ENCODE results near the gene THOC2.
"Not testable (repeated sequence)": the region's sequence is repeated elsewhere in the genome, so short reads cannot be mapped to it uniquely, and the experiment has no call there.

THOC2 gene

DNA sequence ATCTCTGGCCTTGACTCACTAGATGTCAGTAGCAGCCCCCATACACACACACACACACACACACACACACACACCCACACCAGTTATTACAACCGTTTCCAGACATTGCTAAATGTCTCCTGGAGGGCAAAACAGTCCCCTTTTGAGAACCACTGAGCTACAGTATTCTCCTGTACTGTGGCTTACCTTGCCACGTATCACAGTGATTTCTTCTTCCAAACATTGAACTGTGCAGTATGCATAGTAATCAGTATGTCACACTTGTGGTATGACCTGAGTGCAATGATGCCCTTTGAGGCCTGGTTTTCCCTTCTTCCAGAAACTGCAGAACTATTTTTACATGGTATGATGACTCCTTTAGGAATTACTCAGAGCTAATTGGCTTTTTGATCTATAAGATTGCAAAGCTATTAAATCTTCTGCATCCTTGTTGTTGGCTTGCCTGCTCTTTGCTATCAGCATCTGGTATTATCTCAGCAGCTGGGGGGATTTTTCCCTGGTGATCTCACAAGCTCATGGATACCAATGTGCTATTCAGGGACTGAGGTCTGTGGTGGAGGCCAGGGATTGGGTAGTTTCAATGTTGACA, 3.6 kb upstream of the THOC2 start:
- DNase-seq, result no peak

DNA sequence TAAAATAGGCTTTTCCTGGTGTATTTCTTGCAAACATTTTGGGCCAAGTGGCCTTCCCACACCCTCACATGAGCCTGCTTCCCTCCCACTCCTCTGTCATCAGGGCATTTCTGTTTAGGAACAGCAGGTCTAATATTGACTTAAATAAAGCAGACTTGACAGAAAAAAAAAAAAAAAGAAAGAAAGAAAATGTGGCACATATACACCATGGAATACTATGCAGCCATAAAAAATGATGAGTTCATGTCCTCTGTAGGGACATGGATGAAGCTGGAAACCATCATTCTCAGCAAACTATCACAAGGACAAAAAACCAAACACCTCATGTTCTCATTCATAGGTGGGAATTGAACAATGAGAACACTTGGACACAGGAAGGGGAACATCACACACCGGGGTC, 2.3 kb upstream of the THOC2 start:
- DNase-seq, result not testable (repeated sequence)

DNA sequence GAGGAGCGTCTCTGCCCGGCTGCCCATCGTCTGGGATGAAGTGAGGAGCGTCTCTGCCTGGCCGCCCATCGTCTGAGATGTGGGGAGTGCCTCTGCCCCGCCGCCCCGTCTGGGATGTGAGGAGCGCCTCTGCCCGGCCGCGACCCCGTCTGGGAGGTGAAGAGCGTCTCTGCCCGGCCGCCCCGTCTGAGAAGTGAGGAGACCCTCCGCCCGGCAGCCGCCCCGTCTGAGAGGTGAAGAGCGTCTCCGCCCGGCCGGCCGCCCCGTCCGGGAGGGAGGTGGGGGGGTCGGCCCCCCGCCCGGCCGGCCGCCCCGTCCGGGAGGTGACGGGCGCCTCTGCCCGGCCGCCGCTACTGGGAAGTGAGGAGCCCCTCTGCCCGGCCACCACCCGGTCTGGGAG, 1.2 kb upstream of the THOC2 start:
- DNase-seq, result not testable (repeated sequence)

- no peak for DNase-seq
Observed at GRCh38 chrX:123731987-123732669, 724 bp downstream of the THOC2 start.

GRCh38 chrX:123731258-123731986, 1.4 kb downstream of the THOC2 start:
- no peak for DNase-seq

GRCh38 chrX:123728554-123728953, 4.3 kb downstream of the THOC2 start:
- DNase-seq, result no peak

- no peak for DNase-seq
Observed at GRCh38 chrX:123728016-123728415, 4.8 kb downstream of the THOC2 start.

DNA sequence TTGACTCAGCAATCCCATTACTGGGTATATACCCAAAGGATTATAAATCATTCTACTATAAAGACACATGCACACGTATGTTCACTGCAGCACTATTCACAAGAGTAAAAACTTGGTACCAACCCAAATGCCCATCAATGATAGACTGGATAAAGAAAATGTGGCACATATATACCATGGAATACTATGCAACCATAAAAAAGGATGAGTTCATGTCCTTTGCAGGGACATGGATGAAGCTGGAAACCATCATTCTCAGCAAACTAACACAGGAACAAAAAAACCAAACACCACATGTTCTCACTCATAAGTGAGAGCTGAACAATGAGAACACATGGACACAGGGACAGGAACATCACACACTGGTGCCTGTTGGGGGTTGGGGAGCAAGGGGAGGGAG, 10.7 kb downstream of the THOC2 start:
- not testable (repeated sequence) for DNase-seq

- DNase-seq, result no peak
Observed at GRCh38 chrX:123720486-123720885, 12.4 kb downstream of the THOC2 start.

DNA sequence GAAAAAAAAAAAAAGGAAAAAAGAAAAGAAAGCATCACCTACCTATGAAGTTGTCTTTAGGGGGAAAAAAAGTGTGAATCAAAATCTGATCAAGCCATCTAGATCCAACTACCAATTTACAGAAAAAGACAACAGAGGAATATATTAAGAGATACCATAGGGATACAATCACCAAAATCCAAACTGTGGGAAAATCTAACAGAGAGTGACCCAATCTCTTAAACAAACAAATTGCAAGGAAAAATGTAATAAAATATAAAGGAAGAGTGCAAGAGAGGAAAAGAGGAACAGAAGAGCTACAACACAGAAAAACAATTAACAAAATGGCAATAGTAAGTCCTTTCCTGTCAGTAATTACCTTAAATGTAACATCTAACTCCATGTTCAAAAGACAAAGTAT, 19.0 kb downstream of the THOC2 start:
- no peak for DNase-seq

DNA sequence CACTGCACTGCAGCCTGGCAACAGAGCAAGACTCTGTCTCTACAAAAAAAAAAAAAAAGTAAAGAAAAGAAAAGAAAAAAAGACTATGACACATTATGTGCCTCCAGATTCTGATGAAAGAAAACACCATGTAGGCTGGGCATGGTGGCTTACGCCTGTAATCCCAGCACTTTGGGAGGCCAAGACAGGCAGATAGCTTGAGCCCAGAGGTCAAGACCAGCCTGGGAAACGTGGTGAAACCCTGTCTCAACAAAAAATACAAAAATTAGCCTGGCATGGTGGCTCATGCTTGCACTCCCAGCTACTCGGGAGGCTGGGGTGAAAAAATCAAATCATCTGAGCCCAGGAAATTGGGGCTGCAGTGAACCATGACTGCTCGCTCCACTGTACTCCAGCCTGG, 19.4 kb downstream of the THOC2 start:
- DNase-seq, result no peak

DNA sequence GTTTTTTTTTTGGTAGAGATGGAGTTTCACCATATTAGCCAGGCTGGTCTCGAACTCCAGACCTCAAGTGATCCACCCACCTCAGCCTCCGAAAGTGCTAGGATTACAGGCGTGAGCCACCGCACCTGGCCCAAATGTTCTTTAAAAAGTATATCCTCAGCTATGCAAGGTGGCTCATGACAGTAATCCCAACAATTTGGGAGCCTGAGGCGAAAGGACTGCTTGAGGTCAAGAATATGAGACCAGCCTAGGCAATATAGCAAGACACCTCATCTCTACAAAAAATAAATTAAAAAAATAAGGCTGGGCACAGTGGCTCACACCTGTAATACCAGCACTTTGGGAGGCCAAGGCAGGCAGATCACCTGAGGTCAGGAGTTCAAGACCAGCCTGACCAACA, 21.7 kb downstream of the THOC2 start:
- DNase-seq, result not testable (repeated sequence)

DNA sequence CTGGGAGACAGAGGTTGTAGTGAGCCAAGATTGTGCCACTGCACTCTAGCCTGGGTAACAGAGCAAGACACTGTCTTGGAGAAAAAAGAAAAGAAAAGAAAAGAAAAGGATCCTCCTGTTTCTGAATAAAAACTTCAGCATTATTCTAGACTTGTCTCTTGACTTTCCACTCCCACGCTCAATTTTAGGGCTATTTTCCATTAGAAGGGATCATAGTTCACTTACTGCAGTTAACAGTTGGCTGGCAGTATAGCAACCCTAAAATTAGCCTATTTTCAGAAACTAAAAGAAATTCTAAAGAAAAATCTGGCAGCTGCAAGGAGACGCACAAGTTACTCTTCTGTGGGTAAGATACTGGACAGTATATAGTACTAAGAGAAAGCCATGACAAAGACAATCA, 28.1 kb downstream of the THOC2 start:
- DNase-seq, result no peak

DNA sequence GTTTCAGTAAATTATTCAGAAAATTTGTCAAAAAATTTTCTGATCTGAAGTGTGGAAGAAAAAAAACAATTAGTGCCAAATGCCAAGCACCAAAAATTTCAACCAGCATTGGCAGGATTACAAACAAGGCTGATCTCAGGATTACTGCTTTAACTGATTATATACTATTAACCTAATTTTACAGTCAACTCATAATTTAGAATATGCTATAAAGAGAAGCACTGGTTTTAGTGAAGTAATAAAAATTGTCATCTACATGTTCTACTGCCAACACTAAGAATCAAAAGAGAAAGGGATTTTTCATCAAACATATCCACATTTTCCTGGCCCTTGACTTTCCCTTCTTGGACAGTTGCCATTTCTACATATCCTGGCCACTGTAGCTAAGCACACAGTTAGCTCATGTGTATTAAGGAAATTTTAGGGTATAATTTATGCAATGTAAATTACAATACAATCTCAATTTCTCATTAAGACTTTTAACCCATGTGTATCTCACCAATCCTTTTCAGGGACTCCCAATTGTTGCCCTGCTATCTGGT, 33.8 kb downstream of the THOC2 start:
- no peak for DNase-seq

- no peak for DNase-seq
Observed at GRCh38 chrX:123696334-123696733, 36.5 kb downstream of the THOC2 start.

GRCh38 chrX:123695242-123695641, 37.6 kb downstream of the THOC2 start:
- no peak for DNase-seq

GRCh38 chrX:123691776-123692175, 41.1 kb downstream of the THOC2 start:
- DNase-seq, result no peak

GRCh38 chrX:123688524-123688923, 44.3 kb downstream of the THOC2 start:
- no peak for DNase-seq

DNA sequence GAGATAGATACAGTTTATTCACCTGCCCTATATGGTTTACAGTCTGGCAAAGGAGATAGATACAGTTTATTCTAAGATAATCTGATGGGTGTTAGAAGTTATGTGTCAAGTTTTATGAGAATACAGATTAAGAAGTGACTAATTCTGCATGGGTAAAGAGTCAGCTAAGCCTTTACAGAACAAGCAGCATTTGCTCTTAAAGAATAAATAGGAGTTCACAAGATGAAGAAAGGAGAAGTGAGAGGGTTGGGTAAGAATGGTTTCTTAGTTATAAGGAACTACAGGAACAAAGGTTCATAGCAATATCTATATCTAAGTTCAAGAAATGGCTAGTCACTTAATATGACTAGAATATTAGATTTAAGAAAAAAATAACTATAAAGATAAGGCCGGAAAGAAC, 47.6 kb downstream of the THOC2 start:
- no peak for DNase-seq

DNA sequence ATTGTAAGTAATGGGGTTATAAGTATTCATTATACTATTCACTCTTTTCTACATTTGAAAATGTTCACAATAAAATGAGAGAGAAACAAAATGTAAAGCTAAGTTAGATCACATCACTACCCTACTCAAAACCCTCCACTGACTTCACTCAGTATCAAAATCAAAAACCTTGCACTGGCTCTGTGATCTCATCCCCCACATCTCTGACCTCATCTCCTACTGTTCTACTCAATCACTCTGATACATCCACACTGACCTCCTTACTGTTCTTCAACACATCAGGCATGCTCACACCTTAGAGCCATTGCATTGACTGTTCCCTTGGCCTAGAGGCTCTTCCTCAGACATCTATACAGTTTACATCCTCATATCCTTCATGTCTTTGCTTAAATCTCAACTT, 50.7 kb downstream of the THOC2 start:
- no peak for DNase-seq

- DNase-seq, result not testable (repeated sequence)
Observed at GRCh38 chrX:123679733-123680460, 53.0 kb downstream of the THOC2 start.

DNA sequence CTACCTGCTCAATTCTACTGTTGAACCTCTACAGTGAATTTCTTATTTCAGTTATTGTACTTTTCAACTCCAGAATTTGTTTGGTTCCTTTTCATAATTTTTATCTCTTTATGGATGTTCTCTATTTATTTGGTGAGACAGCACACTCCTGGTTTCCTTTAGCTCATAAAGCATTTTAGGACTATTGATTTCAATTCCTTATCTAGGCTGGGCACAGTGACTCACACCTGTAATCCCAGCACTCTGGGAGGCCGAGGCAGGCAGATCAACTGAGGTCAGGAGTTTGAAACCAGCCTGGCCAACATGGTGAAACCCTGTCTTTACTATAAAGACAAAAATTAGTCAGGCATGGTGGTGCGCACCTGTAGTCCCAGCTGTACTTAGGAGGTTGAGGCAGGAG, 57.7 kb downstream of the THOC2 start:
- no peak for DNase-seq

GRCh38 chrX:123673813-123674212, 59.0 kb downstream of the THOC2 start:
- no peak for DNase-seq

All from NCI-H345 (cell line).